GM18517 (cell line): ENCODE data around the gene SLC15A3.

Experiments
- ATAC-seq: cut with Tn5 transposase; IDR thresholded peaks from one replicate; pipeline ENCODE4 v1.9.1; 2021; ENCODE audit warnings: mild to moderate bottlenecking, moderate library complexity; ENCODE audit not compliant: unreplicated experiment

The SLC15A3 gene

GRCh38 chr11:60951904-60952741, at the start of gene SLC15A3:
Gene SLC15A3 (minus strand): TSS chr11:60952176. CDS start chr11:60951551, 625 bp downstream.
- peak; percentile 65 for ATAC-seq

- no peak for ATAC-seq
These were observed 48.5 kb upstream of the SLC15A3 start for GRCh38 chr11:61000426-61000825.

GRCh38 chr11:60996381-60997138, 44.6 kb upstream of the SLC15A3 start:
- no peak for ATAC-seq

GRCh38 chr11:60995798-60996197, 43.8 kb upstream of the SLC15A3 start:
- ATAC-seq: no peak

GRCh38 chr11:60994541-60995080, 42.6 kb upstream of the SLC15A3 start:
- no peak for ATAC-seq

- ATAC-seq: no peak
These were observed 41.6 kb upstream of the SLC15A3 start for GRCh38 chr11:60993615-60994014.

GRCh38 chr11:60992842-60993409, 41.0 kb upstream of the SLC15A3 start:
- ATAC-seq: no peak

GRCh38 chr11:60991457-60991856, 39.5 kb upstream of the SLC15A3 start:
- ATAC-seq: no peak

GRCh38 chr11:60989093-60989650, 37.2 kb upstream of the SLC15A3 start:
- no peak for ATAC-seq

- no peak for ATAC-seq
These were observed 36.7 kb upstream of the SLC15A3 start for GRCh38 chr11:60988658-60989057.

- no peak for ATAC-seq
These were observed 35.8 kb upstream of the SLC15A3 start for GRCh38 chr11:60987577-60988277.

- ATAC-seq: no peak
These were observed 34.3 kb upstream of the SLC15A3 start for GRCh38 chr11:60985991-60986915.

- no peak for ATAC-seq
These were observed 33.5 kb upstream of the SLC15A3 start for GRCh38 chr11:60985501-60985900.

- ATAC-seq: no peak
These were observed 32.7 kb upstream of the SLC15A3 start for GRCh38 chr11:60984636-60985035.

GRCh38 chr11:60984149-60984548, 32.2 kb upstream of the SLC15A3 start:
- ATAC-seq: no peak

- no peak for ATAC-seq
These were observed 30.2 kb upstream of the SLC15A3 start for GRCh38 chr11:60982184-60982583.

GRCh38 chr11:60981515-60981914, 29.5 kb upstream of the SLC15A3 start:
- ATAC-seq: no peak

GRCh38 chr11:60978546-60979380, 26.8 kb upstream of the SLC15A3 start:
- no peak for ATAC-seq

GRCh38 chr11:60977836-60978235, 25.9 kb upstream of the SLC15A3 start:
- no peak for ATAC-seq
